ENCODE results near the gene UCKL1.
A peak's percentile ranks its signal among the peaks of the same experiment; 100 is the strongest.

DNA sequence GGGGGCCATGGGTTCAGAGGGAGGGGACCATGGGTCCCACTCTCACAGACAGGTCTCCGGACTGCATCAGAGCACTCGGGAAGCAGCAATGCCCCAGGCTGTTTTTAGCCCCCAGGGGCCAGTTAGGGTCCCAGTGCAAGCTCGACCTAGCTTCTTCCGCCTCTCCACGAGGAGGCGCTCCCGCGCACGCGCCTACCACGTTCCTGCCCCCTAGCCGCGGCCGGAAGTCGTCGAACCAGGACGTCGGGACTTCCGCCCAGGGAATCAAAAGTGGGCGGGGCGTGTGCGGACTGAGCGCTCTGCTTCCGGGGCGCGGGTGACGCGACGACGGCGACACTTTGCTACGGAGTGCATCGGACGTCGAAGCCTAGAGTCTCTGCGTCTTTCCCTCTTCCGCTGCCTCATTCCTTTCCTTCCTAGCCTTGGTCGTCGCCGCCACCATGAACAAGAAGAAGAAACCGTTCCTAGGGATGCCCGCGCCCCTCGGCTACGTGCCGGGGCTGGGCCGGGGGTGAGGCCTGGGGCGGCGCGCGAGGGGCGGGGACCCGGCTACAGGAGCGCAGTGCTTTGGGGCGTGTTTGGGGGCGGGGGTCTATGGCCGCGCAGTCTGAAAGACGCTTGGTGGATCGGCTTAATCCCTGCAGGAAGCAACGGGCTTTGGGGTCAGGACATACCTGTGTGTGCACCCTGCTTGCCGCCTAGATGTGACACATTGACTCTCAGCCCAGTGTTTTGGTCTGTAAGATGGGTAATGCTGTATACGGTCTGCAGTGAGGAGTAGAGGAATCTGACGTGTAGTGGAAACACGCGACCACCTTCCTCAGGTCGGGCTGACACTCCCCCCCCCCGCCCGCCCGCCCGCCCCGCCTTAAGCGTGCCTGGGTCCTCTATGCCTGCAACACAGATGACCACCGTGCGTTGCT lies 24.9 kb upstream of the UCKL1 start, which contains the start of gene PRPF6:
- TF ChIP-seq CTCF (conservative IDR thresholded peaks at IDR 0.05; ENCODE audit: low read length) (peak; percentile 86), EZH2phosphoT487 (IDR thresholded peaks at IDR 0.05; ENCODE audit: borderline replicate concordance, low read depth, low read length) (no peak)

Measured in OCI-LY7 (cell line).